Hepatocyte (in vitro differentiated cells): ENCODE measurements around the gene OR10J4.

ENCODE experiments used
- CTCF ChIP-seq: fragments of 200-600 bp; sonication (generic); IDR thresholded peaks from 2 replicates; pipeline ENCODE4 v1.5.1; 2016; ENCODE audit warnings: antibody characterized with exemption, mild to moderate bottlenecking; ENCODE audit not compliant: poor library complexity
- EZH2 ChIP-seq: fragments of 200-600 bp; sonication (generic); IDR thresholded peaks from 2 replicates; pipeline ENCODE4 v1.6.1; 2016; ENCODE audit warnings: antibody characterized with exemption, mild to moderate bottlenecking, borderline replicate concordance
- EZH2phosphoT487 ChIP-seq: fragments of 200-600 bp; sonication (generic); IDR thresholded peaks from one replicate; pipeline ENCODE4 v1.6.1; 2018; ENCODE audit warnings: antibody characterized with exemption, mild to moderate bottlenecking, low read depth, moderate library complexity; ENCODE audit not compliant: unreplicated experiment, severe bottlenecking

GRCh38 chr1:159429074-159429861 lies 2.7 kb upstream of the OR10J4 start:
- no peak for TF ChIP-seq EZH2
- TF ChIP-seq CTCF: no peak
- TF ChIP-seq EZH2phosphoT487: no peak
